DMS153 (cell line): ENCODE measurements around the gene SH2D1B.

ENCODE experiments used
- DNase-seq: peaks from one replicate; lab custom pipeline; 2025; lab: John Stamatoyannopoulos, UW

SH2D1B gene

DNA sequence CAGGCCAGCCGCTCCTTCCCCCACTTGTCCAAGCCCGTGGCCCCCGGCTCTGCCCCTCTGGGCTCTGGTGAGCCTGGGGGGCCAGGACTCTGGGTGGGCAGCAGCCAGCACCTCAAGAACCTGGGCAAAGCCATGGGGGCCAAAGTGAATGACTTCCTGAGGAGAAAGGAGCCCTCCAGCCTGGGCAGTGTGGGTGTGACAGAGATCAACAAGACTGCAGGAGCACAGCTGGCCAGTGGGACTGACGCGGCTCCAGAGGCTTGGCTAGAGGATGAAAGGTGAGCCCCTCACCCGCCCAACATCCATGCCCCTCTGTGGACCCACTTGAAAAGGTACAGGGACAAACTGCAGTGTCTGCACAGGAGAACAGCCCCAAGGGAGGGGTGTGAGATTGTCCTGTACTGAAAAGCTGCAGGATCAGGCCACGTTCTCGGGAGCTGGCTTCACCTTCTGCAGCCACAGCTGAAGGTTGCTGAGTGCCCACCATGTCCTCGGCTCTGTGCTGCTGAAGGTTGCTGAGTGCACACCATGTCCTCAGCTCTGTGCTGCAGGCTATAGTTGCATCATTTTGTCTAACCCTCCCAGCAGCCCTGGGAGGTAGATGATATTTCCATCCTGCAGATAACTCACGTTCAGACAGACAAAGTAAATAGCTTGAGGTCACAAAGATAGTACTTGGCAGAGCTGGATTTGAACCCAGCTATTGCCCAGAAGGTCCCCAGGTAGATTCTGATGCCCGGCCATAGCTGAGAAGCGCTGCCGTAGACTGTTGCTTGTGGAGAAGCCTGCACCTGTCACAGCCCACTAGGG lies 29.8 kb downstream of the SH2D1B start:
- DNase-seq = no peak

DNA sequence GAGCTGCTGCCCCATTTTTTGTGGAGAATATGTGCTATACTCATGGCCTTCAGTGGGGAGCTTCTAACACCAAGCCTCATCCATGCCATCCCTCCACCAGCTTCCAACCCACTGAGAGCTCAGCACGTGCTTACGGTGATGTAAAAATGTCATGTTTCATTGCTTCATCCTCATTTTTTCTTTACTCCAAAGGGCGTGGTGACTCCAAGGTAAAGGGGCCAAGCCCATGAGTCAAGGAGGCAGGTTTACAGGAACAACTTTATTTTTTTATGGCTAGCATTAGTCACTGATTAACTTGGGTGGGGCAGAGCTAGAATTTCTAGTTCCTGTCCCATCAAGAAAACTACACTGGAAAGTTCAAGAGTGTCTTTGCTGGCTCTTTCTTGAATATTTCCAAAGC lies 30.6 kb downstream of the SH2D1B start, which contains the start of gene C1orf226:
C1orf226 (plus strand) TSS at position 346 of the 400 bp plus-strand sequence. CDS start 174 bp downstream, outside the sequence.
- DNase-seq = no peak

DNA sequence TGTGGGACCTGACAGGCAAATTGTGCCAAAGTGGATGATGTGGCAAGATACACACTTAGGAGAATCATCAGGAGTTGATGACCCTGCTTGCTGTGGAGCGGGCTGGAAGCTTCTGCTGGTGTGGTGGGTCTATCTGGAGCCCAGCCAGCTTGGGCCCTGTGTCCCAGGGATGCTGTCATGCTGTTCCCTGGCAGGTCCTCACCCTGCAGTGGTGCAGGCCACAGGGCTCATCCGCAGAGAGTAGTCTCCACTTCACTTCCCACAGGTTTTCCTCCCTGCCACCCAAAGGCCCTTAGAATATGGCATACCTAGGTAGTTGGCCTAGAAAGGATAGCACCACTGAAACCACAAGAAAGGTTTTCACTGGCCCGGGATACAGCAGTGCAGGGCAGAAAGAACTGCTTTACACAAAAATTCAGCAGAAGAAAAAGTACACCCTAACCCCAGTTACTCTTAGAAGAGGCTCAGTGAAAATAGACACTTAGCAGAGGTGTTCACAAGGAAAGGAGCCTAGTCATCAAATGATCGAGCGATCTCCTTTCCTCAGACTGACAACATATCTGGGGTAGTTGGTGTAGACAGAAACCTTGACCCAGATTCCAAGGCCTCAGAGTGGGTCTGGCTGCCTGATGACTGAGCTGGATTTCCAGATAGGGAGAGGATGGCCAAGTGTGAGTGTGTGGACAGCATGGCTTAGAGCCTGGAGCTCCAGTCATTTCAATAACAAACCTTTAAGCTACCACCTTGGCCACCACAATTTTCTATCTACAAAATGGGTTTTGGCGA lies 31.7 kb downstream of the SH2D1B start:
- no peak for DNase-seq

DNA sequence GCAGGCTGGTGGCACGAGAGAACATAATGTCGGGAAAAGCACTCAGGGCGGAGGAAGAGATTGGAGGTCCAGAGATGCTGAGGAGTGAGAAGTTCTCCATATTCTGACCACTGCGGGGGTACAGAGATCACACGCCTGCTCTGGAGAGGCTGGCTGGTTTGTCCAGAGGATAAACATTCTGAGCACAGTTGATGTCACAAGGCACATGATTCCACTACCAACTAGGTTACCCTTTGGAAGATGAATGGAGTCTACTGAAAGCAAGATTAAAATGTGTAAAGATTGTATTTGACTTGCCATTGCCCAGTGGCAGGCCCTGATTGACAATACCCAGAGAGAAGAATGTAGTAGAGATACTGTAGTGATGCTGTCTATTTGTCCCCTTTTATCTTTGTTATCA lies 35.2 kb downstream of the SH2D1B start, which contains the start of gene SPATA46:
SPATA46 (minus strand) TSS at position 164 of the 400 bp plus-strand sequence; CDS start at position 100, 64 bp downstream.
- no peak for DNase-seq

DNA sequence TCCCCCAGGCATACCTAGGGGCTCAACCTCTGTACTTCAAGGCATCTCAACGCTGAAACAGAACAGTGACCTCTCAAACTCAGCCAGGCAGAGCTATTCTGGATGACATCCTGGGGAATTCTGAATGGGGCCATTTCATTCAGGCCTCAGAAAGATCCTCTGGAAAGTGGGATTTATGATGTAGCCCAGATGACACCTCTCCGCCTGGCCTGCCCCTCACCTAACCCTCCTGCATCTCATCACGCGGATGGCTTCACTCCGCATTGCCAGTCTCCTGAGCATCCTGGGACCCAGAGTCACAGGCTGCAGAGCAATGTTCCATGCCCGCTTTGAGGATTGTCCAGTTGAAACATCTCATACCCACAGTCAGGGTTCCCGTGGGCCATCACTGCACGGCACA lies 36.5 kb downstream of the SH2D1B start:
- no peak for DNase-seq

DNA sequence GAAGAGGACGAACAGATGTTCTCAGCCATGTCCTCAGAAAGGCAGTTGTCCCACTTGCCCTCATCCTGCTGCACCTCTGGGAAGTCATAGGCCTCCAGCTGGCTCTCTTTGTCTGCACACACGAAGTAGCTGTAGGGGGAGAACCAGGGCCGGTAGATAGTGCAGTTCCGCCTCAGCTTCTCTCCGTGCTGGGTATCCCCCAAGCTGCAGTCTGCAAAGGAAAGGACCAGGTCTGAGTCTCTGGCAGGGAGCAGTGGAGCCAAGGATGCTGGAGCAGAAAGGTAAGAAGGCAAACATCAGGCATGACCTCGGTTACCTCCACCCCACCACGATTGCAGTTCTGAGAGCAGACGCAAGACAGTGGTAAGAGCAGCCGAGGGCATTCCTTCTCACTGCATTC lies 37.5 kb downstream of the SH2D1B start:
- DNase-seq = no peak

DNA sequence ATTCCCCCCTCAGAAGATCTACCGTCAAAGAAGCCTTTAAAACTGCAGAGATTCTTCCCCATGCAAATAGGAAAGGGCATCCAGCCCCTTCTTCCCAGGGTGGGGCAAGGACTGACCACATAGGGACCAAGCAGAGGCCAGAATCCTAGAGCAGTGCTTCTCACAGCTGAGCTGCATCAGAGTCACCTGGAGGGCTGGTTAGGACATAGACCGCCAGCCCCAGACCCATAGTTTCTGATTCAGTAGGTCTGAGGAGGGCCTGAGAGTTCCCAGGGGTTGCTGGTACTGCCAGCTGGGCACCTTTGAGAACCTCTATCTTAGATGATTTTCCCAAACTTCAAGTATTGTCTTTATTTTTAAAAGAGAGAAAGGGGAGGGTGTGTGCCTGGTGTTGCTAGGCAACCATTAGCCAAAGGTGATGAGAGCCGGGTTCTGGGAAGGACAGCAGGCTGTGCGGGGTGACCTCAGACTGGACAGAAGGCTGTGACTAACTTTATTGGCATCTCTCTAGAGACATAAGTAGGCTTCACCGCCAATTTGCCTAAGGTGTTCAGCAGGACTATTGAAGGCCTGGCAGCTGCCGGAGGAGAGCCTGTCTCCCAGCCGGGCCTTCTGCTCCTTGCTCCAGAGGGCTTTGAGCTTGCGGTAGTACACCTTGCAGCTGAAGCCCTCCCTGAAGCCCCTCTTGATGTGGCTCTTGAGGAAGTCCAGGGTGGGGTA lies 38.2 kb downstream of the SH2D1B start:
- no peak for DNase-seq

DNA sequence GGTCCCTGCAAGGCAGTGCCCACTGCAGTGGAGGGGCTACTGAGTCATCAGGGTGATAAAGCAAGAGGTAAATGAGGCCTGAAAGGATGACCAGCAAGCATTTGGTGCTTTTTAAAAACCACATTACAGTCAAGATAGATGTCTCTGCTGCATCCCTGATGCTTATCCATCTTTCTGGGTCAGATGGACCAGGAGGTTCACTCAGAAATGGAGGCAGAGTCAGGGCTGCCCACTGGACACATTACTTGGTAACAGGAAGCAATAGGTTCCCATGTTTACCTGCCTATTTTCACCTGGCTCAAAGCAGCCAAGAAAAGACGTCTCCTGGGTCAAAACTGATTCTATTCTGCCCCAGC lies 38.9 kb downstream of the SH2D1B start:
- DNase-seq = no peak

DNA sequence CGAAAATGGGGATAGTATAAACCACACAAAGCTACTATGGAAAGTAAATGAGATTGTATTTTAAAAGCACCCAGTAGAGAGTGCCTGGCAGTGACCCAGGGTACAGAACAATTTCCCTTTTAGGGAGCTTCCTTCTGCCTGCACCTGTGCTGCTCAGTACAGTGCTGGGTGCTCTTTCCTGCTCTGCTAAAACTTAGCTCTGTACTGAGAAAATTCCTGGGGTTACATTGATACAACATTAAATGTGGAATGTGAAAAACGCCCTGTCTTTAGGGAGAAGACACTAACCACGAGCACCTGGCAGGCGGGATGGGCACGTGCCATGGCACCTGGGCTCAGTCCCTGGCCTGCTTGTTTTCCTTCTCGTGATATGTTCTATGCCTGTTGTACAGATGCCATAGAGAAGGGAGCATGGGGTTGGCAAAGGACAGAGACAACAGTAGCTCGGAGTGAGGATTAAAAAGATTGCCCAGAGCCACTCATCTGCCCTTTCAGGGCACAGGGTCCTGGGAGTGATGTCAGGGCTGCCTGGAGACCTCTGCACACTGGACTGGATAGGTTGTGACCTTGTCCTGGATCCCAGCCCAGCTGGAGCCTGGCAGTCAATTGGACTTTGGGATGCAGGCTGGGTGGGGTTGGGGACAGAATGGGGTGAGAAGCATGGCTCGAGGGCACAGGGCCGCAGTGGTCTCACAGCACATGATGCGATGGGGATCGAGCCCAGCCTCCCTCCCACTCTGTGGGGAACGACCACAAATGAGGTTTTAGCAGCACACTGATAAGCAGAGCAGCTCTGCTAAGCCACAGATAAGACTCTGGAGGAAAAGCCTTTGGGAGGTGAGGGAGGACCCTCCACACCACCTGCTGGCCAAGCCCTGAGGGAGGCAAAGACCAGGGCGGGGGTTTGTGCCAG lies 39.5 kb downstream of the SH2D1B start:
- DNase-seq = no peak

DNA sequence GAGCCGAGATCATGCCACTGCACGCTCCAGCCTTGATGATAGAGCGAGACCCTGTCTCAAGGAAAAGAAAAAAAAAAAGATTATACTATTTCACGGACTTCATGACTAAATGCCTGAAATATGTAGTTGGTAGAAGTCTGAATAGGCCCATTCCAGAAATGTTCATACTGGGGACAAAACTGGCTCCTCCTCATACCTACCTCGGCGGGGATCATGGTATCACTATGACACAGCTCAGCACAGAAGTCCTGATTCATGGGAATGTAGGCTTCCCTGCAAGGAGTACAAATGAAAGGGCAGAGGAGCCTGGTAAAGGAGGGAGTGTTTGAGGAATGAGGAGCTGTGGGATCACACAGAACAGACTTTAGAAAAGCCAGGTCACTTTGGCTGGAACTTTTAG lies 40.3 kb downstream of the SH2D1B start:
- no peak for DNase-seq

DNA sequence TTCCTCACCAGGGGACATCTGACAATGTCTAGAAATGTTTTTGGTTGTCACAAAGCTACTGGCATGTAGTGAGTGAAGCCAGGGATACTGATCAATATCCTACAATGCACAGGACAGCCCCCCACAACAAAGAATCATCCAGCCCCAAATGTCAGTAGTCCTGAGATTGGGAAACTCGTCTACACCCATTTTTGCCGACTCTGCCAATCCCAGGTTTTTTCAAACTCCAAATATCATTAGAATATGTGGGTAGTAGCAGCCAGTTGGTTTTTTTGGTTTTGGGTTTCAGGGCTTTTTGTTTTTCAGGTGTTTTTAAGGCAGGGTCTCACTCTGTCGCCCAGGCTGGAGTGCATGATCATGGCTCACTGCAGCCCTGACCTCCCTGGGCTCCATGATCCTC lies 41.2 kb downstream of the SH2D1B start:
- DNase-seq = no peak

DNA sequence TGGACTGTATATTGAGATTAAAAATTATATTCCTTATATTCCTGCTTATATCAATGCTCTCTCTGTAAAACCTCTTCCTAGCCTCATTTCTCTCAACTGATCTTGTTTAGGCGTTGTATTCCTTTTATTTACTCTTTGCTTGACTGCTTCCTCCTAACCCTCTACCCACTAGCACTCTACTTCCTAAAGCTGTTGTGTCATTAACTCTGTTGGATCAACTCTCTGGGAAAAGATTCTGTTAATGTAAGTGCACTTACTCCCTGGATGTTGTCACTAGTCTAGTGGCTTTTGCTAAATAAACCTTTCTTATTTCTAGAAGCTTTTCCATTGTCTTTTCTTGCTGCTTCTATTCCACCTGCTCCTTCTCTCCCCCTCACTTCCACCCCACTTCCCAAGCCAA lies 41.8 kb downstream of the SH2D1B start:
- no peak for DNase-seq

DNA sequence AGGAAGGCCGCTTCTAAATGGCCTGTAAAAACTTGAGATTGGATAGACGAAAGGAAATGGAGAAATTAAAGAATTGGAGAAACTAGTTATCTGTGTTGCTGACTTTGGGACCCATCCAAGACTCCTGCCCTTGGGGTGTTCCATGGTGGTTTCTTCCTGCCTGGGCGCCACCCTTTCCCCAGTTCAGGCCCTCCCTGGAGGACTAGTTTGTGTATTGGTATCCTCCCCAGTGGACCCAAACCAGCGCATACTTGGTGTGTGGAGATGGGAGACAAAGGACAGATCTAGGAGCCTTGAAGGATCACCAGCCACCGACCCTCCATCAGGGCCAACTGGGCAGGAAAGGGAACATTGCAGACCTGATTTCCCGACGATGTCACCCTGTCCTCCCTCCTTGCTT lies 42.4 kb downstream of the SH2D1B start:
- no peak for DNase-seq

DNA sequence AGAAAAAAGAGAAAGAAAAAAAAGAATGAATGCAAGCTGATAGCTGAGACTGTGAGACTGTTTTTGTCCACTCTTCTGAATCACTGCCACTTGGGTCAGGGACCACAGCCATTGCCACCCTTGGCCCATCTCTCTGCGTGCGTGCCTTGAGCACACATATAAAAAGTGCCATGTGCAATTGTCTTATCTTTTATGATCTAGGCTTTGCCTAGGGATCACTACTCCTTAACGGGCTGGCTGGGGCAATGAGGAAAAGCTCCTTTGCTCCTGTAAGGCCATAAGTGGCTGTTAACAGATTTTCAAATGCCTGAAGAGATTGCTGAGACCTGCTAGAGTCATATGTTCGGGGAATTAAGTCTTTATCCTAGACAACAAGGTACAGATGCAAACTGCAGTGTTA lies 43.5 kb downstream of the SH2D1B start:
- no peak for DNase-seq

DNA sequence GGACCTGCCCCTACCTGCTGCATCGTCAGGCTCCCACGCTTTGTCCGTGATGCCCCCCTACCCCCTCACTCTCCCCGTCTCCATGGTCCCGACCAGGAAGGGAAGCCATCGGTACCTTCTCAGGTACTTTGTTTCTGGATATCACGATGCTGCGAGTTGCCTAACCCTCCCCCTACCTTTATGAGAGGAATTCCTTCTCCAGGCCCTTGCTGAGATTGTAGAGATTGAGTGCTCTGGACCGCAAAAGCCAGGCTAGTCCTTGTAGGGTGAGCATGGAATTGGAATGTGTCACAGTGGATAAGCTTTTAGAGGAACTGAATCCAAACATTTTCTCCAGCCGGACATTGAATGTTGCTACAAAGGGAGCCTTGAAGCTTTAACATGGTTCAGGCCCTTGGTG lies 44.2 kb downstream of the SH2D1B start:
- no peak for DNase-seq

DNA sequence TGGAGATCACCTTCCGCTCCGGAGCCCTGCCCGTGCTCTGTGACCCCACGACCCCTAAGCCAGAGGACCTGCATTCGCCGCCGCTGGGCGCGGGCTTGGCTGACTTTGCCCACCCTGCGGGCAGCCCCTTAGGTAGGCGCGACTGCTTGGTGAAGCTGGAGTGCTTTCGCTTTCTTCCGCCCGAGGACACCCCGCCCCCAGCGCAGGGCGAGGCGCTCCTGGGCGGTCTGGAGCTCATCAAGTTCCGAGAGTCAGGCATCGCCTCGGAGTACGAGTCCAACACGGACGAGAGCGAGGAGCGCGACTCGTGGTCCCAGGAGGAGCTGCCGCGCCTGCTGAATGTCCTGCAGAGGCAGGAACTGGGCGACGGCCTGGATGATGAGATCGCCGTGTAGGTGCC lies 44.9 kb downstream of the SH2D1B start:
- no peak for DNase-seq

DNA sequence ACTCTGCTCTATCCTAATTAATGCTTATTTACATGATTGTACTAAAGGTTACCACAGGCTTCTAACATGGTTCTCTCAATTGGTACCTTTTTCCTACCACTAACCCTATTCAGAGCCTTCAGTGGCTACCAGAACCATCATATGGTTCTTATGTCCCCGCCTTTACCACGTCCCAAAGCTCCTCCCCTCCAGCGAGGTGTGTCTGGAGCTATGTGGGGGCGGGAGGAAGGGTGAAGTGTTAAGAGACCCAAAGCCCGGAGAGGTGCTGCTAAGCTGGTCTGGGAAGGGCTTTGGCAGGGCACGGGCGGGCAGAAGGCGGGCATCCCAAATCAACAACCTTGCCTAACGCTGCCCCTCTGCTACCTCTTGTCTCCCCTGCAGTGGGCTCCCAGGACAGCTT lies 45.3 kb downstream of the SH2D1B start:
- no peak for DNase-seq

DNA sequence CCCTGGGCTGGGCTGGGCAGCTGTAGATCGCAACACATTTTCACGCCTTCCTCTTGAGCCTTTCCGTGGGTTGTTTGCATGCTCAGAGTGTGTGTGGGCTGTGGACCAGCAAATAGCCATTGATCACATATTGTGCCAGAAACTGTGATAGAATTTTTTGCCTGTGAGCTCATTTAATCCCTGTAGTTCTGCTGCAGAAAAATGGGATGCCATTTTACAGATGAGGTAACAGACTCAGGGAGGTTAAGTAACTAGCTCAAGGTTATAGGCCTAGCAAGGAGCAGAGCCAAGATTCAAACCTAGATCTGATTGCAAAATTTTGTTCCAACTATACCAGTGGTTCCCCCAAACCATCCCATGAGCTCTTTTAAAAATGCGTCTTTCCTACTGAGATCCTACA lies 45.8 kb downstream of the SH2D1B start:
- DNase-seq = no peak

DNA sequence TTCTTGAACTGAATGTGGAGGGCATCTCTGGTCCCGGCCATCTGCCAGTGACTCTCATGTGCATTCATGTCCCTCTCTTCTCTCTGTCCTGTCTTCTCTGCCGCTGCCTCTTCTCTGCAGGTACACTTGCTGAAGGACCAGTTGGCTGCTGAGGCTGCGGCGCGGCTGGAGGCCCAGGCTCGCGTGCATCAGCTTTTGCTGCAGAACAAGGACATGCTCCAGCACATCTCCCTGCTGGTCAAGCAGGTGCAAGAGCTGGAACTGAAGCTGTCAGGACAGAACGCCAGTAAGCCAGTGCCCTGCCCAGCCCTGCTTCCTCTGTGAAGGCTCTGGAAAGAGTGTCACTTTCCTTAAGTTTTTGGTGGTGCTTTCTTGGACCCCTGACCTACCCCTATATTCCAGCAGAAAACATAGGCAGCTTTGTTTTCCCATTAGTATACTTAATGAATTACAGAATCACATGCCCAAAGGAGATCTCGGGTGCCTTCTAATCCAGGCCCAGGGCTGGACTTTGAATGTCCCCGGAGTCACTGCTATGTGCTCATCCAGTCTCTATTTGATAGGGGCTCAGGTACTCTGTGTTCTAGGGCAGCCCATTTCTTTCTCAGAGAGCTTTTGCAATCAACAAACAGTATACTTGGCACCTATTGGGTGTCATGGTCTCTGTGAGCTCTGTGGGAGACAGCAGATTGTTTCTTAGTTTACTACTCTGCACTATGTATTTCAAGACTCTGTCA lies 46.5 kb downstream of the SH2D1B start:
- DNase-seq = no peak

DNA sequence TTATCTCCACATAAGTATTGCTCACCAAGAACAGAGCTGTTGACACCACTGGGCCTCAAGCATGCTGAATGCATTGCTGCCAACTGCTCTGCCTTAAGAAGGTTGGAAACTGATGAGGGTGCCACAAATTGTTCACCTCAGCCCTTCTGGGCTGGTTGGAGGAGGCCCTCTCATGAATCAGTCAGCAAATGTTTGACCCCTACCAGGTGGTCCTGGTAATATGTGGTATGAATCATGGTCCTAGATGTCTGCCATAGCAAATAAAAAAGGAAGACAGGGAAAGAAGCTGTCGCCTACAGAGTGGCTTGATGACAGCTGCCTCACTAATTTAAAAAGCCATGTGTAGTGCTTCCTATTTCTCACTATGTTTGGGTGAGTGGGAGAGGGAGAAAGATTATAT lies 47.4 kb downstream of the SH2D1B start:
- no peak for DNase-seq

DNA sequence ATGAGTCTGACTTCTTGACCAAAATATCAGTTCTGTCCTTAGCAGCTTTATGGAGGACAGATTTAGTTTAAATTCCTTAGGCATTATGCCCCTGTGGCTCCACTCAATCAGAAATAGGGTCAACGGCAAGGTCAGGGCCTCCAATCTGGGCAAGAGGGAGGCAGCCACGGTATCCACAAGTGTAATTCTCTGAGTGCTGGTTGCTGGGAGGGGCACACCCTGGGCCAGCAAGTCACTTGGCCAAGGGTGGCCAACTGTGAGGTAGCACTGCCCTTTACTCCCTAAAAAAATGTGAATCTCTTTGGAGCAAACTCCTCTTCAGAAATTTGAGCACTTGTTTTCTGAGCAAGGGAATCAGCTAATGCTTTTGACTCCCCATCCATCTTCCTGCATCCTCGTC lies 48.1 kb downstream of the SH2D1B start:
- no peak for DNase-seq
